Brain microvascular endothelial cell (primary cell): Measurements from ENCODE around the gene IFITM10.
A peak's percentile ranks its signal among the peaks of the same experiment; 100 is the strongest.

ENCODE experiments used
- DNase-seq: peaks from one replicate; pipeline ENCODE4 v3.0.0-alpha.2; 2020
- H3K27ac ChIP-seq: fragments of 250-450 bp; sonication (Bioruptor Pico); 2 replicates; pipeline ENCODE4 v1.5.1; 2020; ENCODE audit warnings: mild to moderate bottlenecking, moderate library complexity
- H3K27me3 ChIP-seq: fragments of 250-450 bp; sonication (Bioruptor Pico); replicated peaks from 2 replicates; pipeline ENCODE4 v1.5.1; 2020; ENCODE audit warnings: mild to moderate bottlenecking
- H3K36me3 ChIP-seq: fragments of 250-450 bp; sonication (Bioruptor Pico); replicated peaks from 2 replicates; pipeline ENCODE4 v1.5.1; 2020; ENCODE audit warnings: mild to moderate bottlenecking
- H3K4me3 ChIP-seq: 2 replicates; pipeline ENCODE4 v1.5.1; 2011; ENCODE audit warnings: low read depth, mild to moderate bottlenecking, control low read depth, low read length, moderate library complexity
- in situ Hi-C: cut with HindIII; loops from 2 replicates; pipeline ENCODE4 v1.10.0; 2017; ENCODE audit warnings: low sequenced_read_pairs, low pct_ligation_motif_present
- TF ChIP-seq, protein P1 (sequence below): IDR thresholded peaks from 2 replicates; pipeline ENCODE4 v1.5.1; 2011; ENCODE audit warnings: low read depth, mild to moderate bottlenecking, moderate library complexity, low read length, control low read depth, inconsistent platforms; ENCODE audit errors: missing control alignments

The IFITM10 gene

DNA sequence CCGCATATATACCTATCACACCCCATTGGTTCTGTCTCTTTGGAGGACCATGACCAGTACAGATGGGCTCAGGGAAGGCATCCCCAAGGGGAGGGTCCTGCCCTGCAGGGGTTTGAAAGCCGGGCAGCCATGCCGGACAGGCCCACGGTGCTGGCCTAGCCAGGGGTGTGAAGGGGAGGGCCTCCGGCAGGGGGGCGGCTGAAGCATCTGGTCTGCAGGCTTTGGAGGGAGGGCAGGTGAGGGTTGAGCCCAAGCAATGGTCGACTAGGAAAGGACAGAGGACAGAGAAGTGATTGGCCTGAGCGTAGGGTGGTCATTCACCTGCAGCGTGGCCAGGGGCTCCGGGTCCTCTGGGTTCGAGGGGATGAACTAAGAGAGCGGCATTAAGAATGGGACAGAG lies 24.5 kb upstream of the IFITM10 start:
- H3K36me3 ChIP-seq: no peaks in the 10 kb centered on the region
- TF ChIP-seq, protein P1, sequence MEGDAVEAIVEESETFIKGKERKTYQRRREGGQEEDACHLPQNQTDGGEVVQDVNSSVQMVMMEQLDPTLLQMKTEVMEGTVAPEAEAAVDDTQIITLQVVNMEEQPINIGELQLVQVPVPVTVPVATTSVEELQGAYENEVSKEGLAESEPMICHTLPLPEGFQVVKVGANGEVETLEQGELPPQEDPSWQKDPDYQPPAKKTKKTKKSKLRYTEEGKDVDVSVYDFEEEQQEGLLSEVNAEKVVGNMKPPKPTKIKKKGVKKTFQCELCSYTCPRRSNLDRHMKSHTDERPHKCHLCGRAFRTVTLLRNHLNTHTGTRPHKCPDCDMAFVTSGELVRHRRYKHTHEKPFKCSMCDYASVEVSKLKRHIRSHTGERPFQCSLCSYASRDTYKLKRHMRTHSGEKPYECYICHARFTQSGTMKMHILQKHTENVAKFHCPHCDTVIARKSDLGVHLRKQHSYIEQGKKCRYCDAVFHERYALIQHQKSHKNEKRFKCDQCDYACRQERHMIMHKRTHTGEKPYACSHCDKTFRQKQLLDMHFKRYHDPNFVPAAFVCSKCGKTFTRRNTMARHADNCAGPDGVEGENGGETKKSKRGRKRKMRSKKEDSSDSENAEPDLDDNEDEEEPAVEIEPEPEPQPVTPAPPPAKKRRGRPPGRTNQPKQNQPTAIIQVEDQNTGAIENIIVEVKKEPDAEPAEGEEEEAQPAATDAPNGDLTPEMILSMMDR: no peak
- no peak for DNase-seq
- in situ Hi-C loops: no loop called here
- H3K27ac ChIP-seq: no peak overlapping the region
- no peak overlapping the region for H3K4me3 ChIP-seq
- no peaks in the 10 kb centered on the region for H3K27me3 ChIP-seq

DNA sequence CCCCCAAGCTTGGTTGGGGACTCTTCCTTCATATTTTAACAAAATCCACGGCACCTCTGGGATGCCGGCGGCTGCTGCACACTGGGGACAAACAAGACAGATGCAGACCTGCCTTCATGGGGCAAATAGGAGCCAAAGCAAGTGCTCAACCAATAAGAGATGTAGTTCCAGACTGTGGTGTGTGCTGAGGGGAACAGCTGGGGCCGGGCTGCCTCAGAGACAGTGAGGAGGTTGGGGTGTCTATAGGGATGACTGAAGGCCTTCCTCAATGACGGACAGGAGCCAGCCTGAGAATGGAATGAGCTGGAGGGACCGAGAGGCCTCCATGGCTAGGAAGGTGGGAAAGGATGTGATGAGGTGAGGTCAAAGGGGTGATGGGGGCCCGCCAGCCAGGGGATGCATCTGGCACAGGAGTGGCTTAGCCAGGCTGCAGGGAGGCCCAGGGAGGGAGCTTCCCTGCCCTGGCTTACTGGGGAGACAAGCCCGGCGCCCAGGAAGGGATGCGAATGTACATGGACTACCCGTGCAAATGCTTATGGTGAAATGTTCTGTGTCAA lies 23.7 kb upstream of the IFITM10 start:
- DNase-seq: no peak
- in situ Hi-C loops: no loop called here
- Histone ChIP-seq H3K36me3 (no peaks in the 10 kb centered on the region), H3K4me3 (no peak overlapping the region), H3K27ac (no peak overlapping the region), H3K27me3 (no peaks in the 10 kb centered on the region)
- TF ChIP-seq, protein P1: no peak

DNA sequence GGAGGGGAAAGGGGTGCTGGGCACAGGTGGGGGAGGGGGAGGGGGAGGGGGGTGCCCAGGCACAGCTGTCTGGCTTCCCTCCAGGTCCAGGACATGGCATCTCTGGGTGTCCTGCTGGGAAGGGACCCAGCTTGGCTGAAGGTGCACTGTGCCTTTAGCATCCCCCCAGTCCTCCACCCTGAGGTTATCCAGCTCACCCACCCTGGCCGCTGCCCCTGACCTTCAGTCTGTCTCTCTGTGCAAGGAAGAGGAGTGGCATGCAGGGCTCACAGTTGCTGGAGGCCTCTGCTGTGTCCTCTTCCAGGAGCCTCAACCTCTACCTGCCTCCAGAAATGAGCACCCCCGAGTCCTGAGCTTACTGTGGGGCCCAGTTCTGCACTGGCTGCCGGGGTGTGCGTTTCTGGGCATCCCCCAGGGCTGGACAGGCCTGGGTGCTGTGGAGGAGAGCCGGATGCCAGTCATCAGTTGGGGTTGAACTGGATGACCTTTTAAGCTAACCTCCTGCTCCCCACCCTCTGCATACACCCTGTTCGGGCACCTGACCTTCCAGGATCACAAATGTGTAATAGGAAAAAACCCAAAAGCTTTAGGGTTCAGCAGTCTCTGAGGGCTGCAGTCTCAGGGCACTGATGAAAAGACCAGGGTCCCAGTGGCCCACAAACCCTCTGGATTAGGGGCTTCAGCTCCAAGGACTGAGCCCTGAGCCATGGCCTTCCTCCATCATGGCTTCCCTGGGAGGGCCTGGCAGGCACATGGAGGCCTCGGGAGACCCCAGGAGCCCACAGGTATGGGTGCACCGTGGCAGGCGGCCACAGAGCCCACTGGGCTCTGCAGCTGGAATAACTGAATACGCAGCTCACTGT lies 23.0 kb upstream of the IFITM10 start:
- DNase-seq: no peak
- H3K27ac ChIP-seq: no peak overlapping the region
- H3K36me3 ChIP-seq: no peaks in the 10 kb centered on the region
- H3K27me3 ChIP-seq: no peaks in the 10 kb centered on the region
- TF ChIP-seq, protein P1: no peak
- no peak overlapping the region for H3K4me3 ChIP-seq
- in situ Hi-C loops: no loop called here

DNA sequence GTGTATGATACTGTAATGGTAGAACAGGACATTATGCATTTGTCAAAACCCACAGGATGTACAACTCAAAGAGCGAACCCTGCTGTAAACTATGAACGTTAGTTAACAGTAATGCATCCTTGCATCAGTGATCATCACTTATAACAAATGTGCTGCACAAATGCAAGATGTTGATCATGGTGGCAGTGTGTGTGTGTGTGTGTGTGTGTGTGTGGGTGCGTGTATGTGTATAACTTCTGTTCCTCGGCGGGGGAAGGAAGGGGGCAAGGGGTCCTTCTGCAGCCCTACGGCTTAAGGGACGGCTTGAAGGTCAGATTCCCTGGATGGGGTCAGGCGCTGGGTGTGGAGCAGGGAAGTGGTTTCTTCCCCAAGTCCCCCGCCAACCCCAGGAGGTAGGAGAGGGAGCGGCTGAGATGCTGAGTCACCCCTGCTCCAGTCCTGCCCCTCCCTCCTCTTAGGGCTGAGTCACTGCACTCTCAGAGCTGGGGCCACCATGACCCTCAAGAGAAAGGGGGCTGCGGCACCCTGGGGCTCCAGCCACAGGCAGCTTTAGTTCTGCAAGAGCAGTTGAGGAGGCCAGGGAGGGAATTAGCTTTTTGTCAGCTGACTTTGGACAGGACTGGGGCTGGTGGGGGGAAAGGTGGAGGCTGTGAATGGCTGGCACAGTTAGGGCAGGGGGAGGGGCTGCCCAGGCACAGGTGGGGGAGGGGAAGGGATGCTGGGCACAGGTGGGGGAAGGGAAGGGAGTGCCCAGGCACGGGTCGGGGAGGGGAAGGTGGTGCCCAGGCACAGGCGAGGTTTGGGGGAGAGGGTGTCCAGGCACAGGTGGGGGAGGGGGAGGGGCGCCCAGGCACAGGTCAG lies 22.1 kb upstream of the IFITM10 start:
- DNase-seq: peak; percentile 88
- Histone ChIP-seq H3K4me3 (peak overlapping the region; percentile 9), H3K27me3 (no peaks in the 10 kb centered on the region), H3K36me3 (no peaks in the 10 kb centered on the region), H3K27ac (peak overlapping the region; percentile 55)
- TF ChIP-seq, protein P1: no peak
- in situ Hi-C loops: no loop called here

DNA sequence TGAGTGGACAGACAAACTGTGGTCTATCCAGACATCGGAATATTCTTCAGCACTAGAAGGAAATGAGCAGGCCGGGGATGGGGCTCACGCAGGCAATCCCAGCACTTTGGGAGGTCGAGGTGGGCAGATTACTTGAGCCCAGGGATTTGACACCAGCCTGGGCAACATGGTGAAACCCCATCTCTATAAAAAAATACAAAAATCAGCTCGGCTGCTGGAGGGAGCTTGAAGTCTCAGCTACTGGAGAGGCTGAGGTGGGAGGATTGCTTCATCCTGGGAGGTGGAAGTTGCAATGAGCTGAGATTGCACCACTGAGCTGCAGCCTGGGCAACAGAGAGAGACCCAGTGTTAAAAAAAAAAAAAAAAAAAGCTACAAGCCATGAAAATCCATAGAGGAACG lies 21.3 kb upstream of the IFITM10 start:
- peak; percentile 34 for DNase-seq
- no peaks in the 10 kb centered on the region for H3K27me3 ChIP-seq
- in situ Hi-C loops: no loop called here
- TF ChIP-seq, protein P1: no peak
- H3K36me3 ChIP-seq: no peaks in the 10 kb centered on the region
- H3K4me3 ChIP-seq: no peak overlapping the region
- H3K27ac ChIP-seq: peak overlapping the region; percentile 55
